HG02852 (cell line): Measurements from ENCODE around the gene ODAD4.
"Not testable (repeated sequence)": the region's sequence is repeated elsewhere in the genome, so short reads cannot be mapped to it uniquely, and the experiment has no call there.

Experiments
- ATAC-seq: cut with Tn5 transposase; IDR thresholded peaks from one replicate; pipeline ENCODE4 v1.9.1; 2021; ENCODE audit warnings: mild to moderate bottlenecking, moderate library complexity; ENCODE audit not compliant: unreplicated experiment

ODAD4 gene

GRCh38 chr17:41910701-41911391 lies 19.6 kb upstream of the ODAD4 start:
- no peak for ATAC-seq

GRCh38 chr17:41912925-41913324 lies 17.5 kb upstream of the ODAD4 start:
- ATAC-seq = no peak

GRCh38 chr17:41913798-41914197 lies 16.6 kb upstream of the ODAD4 start:
- ATAC-seq = no peak

- ATAC-seq = no peak
Measured at GRCh38 chr17:41914358-41914766, 16.1 kb upstream of the ODAD4 start.

GRCh38 chr17:41915020-41915419 lies 15.4 kb upstream of the ODAD4 start:
- ATAC-seq = no peak

GRCh38 chr17:41915566-41915965 lies 14.9 kb upstream of the ODAD4 start:
- ATAC-seq = no peak

GRCh38 chr17:41917192-41917591 lies 13.2 kb upstream of the ODAD4 start:
- ATAC-seq = no peak

GRCh38 chr17:41917679-41918313 lies 12.6 kb upstream of the ODAD4 start:
- ATAC-seq = peak; percentile 11

GRCh38 chr17:41918314-41919164 lies 11.9 kb upstream of the ODAD4 start, which contains the start of gene ACLY:
Gene ACLY (minus strand): TSS chr17:41918951. CDS start chr17:41913873, 5,078 bp downstream.
- ATAC-seq = peak; percentile 90

GRCh38 chr17:41919165-41919817 lies 11.1 kb upstream of the ODAD4 start:
- peak; percentile 8 for ATAC-seq

GRCh38 chr17:41919840-41920579 lies 10.4 kb upstream of the ODAD4 start:
- ATAC-seq = no peak

GRCh38 chr17:41920580-41920955 lies 9.8 kb upstream of the ODAD4 start:
- no peak for ATAC-seq

- no peak for ATAC-seq
Measured at GRCh38 chr17:41925991-41926590, 4.3 kb upstream of the ODAD4 start.

GRCh38 chr17:41928693-41929251 lies 1.6 kb upstream of the ODAD4 start:
- ATAC-seq = no peak

GRCh38 chr17:41930833-41931156 lies 378 bp downstream of the ODAD4 start:
- ATAC-seq = peak; percentile 10

GRCh38 chr17:41931715-41932114 lies 1.3 kb downstream of the ODAD4 start:
- not testable (repeated sequence) for ATAC-seq

GRCh38 chr17:41932816-41933389 lies 2.5 kb downstream of the ODAD4 start:
- ATAC-seq = no peak

- ATAC-seq = no peak
Measured at GRCh38 chr17:41935641-41936040, 5.2 kb downstream of the ODAD4 start.
